ENCODE measurements around the gene SMCO2.

Gene SMCO2

GRCh38 chr12:27446436-27446835, at the start of gene SMCO2:
Gene SMCO2 (plus strand): TSS chr12:27446736. CDS start chr12:27470632, 23,896 bp downstream.
- no peak for DNase-seq

DNA sequence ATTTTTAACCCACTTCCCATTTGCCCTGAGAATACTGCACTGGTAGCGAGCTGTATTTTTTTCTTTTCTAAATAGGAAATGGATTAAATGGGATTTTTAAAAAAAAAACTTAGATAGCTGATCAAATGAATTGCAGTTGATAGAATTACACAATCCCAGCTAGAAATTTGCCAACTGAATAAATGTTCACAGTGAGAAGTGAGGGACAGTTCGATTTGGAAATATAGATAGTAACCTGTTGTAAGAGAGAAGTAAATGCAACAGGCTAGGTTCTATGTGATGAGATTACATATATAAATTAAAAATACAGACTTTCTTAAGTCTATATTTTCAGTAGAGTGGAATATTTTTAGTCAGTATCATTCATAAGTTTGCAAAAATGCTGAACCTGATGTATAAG, 48.1 kb upstream of the SMCO2 start:
- DNase-seq: no peak

GRCh38 chr12:27399074-27399473, 47.5 kb upstream of the SMCO2 start:
- no peak for DNase-seq

DNA sequence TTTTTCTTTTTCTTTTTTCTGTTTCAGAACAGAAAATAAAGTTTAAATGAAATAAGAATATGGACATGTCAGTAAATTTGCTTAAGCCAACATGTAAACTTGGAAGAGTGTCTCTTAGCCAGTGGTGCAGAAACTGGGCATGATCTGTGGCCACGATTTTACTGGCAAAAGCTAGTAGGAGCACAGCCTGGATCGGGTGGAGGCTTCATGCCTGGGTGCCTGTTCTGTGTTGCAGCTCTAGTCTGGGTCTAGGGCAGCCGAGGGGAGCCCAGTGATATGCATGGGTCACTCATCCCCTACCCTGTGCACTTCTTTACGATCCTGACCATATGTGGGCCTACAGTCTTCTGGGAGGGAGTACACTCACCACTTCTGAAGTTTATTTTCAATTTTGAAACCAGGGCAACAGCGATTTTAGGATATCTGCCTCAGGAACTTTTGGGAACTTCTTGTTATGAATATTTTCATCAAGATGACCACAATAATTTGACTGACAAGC, 45.6 kb upstream of the SMCO2 start:
- peak; percentile 5 for DNase-seq

DNA sequence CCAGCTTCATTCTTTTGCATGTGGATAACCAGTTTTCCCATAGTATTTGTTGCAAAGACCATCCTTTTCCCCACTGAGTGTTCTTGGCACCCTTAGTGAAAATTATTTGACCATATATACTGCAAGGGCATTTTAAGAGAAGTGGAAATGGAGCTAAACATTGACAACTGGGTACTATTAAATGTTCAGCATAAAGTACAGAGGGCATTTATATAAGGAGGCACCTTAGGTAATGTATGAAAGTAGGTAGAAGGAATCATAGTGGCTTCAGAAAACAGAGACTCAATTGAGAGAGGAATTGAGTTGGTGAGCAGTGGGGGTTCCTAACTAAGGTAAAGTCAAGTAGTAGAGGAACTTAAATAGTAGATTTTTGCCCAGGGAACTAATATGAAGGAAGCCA, 34.5 kb upstream of the SMCO2 start:
- no peak for DNase-seq

DNA sequence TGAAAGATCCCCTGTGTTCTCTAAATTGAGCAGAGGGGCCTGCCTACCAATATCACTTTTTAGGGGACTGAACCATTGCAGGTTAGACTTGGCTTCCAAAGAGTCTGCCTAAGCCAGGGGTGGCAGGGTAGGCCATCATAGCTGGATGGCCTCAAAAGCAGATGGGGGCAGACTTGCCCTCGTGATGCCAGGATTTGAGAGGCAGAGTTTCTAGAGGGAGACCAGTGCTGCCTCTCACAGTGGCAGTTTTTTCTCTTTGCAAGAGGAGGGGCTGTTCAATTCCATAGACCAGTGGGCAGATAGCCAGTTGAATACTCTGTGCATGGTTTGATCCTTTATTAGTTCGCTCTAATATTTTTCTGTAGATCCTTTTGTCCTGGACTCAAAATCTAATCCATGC, 23.8 kb upstream of the SMCO2 start:
- no peak for DNase-seq

DNA sequence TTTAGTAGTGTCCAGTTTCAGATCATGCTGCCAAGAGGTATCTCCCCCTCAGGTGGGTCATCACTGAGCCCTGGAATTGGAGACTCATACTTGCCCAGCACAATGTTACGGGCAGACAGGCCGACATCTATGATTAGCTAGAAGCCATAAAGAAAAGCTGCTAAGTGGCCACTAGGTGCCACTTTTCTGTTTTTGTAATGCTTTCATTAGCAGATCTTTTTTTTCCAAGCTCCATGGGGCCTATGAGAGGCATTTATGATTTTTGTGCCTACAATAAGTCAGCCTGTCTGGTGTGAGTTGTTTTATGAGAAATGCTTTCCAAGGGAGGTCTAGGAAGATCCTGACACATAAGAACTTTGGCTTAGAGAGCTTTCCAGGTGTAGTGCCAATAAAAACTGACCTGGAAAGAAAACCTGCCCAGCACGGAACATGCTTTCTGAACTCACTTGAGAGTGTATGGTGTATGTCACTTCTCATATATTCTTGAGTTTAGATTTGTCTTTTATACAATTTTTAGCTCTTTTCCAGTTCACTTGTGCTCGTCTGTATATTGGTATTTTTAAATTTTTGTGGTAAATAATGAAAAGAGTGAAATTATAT, 21.8 kb upstream of the SMCO2 start:
- DNase-seq: peak; percentile 52

DNA sequence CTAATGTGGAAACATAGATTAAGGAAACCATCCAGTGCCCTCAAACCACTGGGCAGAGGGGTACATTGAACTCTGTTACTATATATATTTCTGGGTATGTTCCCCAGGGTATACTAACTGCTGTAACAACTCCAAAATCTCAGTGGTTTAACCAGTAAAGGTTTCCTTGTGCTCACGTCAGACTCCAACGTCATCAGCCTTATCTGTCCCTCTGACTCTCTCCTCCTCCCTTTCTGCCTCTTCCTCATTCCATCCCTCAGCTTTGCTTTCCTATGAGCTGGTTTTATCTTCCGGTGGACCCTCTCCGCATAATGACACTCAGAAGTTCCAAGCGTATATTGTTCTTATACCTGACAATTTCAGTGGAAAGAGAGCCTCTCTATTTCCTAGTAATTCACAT, 21.2 kb upstream of the SMCO2 start:
- no peak for DNase-seq

GRCh38 chr12:27426743-27427487, 19.6 kb upstream of the SMCO2 start:
- DNase-seq: no peak

- no peak for DNase-seq
Observed at GRCh38 chr12:27427824-27428223, 18.7 kb upstream of the SMCO2 start.

GRCh38 chr12:27428466-27428865, 18.1 kb upstream of the SMCO2 start:
- no peak for DNase-seq

GRCh38 chr12:27429606-27430005, 16.9 kb upstream of the SMCO2 start:
- no peak for DNase-seq

GRCh38 chr12:27431185-27431584, 15.4 kb upstream of the SMCO2 start:
- DNase-seq: no peak

GRCh38 chr12:27434673-27435565, 11.6 kb upstream of the SMCO2 start:
- DNase-seq: peak; percentile 1

DNA sequence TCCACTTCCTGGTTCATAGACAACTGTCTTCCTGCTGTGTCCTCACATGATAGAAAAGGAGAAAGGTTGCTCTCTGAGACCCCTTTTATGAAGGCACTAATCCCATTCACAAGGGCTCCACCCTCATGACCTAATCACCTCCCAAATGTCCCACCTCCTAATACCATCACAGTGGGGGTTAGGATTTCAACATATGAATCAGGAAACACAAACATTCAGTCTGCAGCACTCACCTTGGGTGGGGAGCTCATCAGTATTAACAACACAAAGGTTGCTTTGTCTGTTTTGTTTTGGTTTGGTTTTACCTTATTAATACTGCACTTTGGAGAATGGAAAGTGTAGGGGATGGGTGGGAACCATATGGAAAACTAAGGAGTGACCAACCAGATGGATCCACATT, 10.5 kb upstream of the SMCO2 start:
- no peak for DNase-seq

DNA sequence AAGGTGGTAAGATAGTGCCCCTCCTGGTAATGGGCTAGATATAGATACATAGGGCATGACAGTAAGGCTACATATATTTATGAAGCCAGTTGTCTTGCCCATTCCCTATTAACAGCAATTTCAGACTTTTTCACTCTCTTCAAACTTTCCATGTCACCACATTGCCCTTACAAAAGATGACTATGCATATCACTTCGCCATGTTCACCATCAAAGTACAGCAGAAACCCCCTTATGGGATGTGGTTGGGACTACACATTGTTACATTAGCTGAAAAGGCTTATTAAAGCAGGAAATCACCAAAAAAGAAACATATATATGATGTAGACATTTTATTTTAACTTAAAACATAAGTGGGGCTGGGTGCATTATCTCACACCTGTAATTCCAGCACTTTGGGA, 9.8 kb upstream of the SMCO2 start:
- DNase-seq: no peak

DNA sequence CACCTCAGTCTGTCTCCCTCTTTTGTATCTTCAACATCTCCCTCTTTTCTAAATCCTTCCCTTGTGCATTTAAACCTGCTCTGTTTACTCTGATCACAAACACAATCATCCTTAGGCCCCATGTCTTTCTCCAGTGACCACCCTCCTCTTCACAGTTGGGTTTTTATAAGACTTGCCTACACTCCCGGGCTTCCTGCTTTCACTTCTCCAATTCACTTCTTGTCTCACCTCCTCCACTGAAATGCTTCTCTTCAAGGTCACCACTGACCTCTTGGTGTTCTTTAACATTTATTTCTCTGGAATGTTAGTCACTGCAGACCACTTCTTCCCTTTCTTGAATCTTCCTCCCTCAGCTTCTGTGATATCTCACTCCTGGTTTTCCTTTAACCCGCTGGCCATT, 8.7 kb upstream of the SMCO2 start:
- no peak for DNase-seq

DNA sequence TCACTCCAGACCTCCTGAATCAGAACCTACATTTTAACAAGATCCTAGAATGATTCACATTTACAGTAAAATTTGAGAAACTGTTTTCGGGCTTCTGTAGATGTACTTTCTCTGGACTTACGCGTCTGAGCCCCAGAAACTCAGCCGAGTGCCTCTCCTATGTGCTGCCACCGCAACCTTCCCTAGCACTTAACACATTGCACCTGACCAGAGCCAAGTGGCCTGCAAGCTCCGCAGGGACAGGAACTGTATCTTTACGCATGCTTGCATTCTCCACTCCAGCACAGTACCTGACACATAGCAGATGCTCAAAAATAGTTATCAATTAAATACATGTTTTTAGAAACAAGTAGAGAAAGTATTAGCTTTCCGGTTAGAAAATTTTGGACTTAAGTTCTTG, 1.2 kb downstream of the SMCO2 start:
- no peak for DNase-seq

DNA sequence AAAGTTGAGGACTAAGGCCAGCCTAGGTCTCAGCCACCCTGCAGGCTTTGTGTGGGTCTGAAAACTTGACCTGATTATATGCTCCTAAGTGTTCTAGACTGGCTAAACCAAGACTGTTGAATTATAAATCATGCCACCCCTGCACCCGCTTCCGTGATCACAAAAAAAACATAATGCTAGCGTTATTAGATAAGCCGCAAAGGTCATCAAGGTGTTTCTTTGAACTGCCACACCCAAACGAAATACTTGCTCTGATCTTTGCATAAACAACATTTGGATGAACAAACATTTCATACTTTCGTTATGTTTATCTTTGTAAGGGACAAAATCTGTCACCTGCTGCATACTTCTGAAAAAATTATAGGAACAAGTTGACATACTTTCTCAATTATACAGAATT, 2.5 kb downstream of the SMCO2 start:
- no peak for DNase-seq

DNA sequence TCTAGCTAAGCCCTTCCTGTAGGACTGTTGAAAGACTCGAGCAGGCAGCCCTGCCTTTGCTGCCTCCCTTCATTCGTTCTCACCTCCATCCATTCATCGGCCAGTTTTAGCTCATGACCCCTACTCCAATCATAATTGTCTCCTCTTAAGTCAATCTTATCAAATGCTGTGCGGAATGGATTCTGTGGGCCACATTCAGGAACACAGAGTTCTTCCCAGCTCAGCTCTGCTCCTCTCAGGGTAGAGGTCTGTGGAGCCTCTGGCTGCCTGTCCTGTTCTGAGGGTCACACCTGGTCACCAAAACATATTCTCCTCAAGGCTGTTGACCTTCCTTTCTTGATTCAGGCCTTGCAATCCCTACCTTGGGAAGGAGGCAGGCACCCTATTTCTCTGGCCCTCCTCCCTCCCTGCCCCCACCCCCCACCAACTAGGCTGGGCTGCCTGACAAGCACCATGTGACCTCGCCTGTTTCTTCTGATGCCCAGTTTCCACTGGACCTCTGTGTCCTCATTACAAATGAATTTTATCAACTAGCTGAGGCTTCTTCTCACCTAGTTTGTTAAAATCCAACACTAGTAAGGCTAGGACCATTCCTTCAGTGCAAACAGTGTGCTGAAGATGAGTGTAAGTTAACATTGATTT, 3.5 kb downstream of the SMCO2 start:
- DNase-seq: no peak

GRCh38 chr12:27451036-27451825, 4.7 kb downstream of the SMCO2 start:
- DNase-seq: no peak

DNA sequence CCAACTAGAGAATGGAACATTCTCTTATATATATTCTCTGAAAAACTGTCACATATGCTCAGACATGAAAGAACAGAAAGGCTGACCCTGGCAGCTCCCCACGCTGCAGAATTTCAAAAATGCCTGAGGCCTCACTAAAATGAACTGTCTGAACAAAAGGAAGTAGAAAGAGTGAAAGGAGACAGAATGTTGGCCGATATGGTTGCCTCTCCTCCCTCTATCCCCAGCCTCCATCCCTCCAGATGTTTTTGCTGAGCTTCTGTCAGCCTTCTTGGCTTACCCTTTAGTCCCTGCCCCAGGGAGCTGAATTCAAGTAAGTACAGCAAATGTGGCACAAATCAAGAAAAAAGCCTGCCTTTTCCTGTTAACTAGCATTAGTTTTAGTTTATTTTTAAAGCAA, 6.9 kb downstream of the SMCO2 start:
- no peak for DNase-seq

All from kidney glomerular epithelial cell (primary cell).